ENCODE measurements around the gene LRRC75A.

- no peak for TF ChIP-seq CTCF (conservative IDR thresholded peaks at IDR 0.05 in 1 of 2, IDR thresholded peaks at IDR 0.05 in 1 of 2; ENCODE audit: low read depth in 1 of 2, low read length in 2 of 2)
- TF ChIP-seq EZH2 (IDR thresholded peaks at IDR 0.05; ENCODE audit: low read length, missing control alignments) = no peak
Measured at GRCh38 chr17:16429083-16429482, 62.9 kb downstream of the LRRC75A start.
